Iris pigment epithelial cell (primary cell): ENCODE data around the gene ARHGEF37.
"Not testable (repeated sequence)": the region's sequence is repeated elsewhere in the genome, so short reads cannot be mapped to it uniquely, and the experiment has no call there.

ENCODE experiments used
- DNase-seq: peaks from one replicate; pipeline ENCODE4 v3.0.0-alpha.2; 2011; ENCODE audit warnings: low read depth

The ARHGEF37 gene

DNA sequence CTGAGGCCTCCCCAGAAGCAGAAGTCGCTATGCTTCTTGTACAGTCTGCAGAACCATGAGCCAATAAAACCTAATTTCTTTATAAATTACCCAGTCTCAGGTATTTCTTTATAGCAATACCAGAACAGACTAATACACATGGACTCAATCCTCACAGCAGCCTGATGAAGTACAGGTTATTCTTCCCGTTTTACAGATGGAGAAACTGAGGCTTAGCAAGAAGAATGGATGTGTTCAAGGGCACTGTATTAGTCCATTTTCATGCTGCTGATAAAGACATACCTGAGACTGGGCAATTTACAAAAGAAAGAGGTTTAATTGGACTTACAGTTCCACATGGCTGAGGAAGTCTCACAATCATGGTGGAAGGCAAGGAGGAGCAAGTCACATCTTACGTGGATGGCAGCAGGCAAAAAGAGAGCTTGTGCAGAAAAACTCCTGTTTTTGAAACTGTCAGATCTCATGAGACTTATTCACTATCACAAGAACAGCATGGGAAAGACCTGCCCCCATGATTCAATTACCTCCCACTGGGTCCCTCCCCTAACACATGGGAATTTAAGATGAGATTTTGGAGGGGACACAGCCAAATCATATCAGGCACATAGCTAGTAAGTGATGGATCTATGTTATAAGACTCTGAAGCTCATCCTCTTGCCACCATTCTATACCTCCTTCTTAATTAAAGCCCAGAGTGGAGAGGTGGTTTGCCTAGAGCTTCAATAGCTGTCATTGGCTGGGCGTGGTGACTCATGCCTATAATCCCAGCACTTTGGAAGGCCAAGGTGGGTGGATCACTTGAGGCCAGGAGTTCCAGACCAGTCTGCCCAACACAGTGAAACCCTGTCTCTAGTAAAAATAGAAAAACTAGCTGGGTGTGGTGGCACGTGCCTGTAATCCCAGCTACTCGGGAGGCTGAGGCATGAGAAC lies 67.4 kb downstream of the ARHGEF37 start:
- DNase-seq: not testable (repeated sequence)

DNA sequence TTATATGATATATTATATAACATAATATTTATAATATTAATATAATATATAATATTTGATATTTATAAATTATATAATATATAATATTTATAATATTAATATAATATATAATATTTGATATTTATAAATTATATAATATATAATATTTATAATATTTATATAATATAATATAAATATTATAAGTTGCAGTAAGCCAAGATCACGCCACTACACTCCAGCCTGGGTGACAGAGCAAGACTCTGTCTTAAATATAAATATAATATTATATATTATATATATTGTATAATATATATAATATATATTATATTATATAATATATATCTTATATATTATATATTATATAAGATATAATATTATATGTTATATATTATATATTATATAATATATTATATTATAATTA lies 68.4 kb downstream of the ARHGEF37 start:
- DNase-seq: not testable (repeated sequence)

- no peak for DNase-seq
These were observed 70.4 kb downstream of the ARHGEF37 start for GRCh38 chr5:149651686-149652085.

DNA sequence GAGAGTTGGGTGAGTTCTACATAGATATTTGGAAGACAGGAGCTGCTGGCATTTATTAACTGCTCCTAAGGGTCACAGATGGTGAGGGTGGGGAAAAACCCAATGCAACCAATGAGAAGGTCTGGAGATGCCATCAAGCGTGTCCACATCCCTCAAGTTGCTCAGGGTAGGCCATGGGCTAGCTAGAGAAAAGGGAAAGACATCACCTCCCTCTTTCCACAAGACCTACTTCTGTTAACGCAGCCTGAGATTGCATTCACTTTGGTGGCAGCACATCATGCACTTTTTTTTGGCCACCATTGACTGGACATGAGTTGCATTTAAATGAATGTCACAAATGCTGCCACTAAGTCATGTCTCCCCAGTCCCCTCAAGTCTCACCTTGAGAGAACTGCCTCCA lies 71.4 kb downstream of the ARHGEF37 start:
- no peak for DNase-seq

- no peak for DNase-seq
These were observed 72.9 kb downstream of the ARHGEF37 start for GRCh38 chr5:149654231-149654630.

DNA sequence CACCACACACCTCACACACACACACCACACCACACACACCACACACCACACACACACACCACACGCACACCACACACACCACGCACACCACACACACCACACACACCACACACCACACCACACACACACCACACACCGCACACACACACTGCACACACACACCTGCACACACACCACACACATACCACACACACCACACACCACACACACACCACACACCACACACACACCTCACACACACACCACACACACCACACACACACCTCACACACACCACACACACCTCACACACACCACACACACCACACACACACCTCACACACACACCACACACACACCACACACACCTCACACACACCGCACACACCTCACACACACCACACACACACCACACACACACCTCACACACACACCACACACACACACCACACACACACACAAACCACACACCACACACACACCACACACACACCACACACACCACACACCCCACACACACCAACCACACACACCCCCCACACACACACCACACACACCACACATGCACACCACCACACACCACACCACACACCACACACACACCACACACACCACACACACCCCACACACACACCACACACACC lies 73.7 kb downstream of the ARHGEF37 start:
- no peak for DNase-seq

GRCh38 chr5:149656576-149657182 lies 75.4 kb downstream of the ARHGEF37 start:
- no peak for DNase-seq

DNA sequence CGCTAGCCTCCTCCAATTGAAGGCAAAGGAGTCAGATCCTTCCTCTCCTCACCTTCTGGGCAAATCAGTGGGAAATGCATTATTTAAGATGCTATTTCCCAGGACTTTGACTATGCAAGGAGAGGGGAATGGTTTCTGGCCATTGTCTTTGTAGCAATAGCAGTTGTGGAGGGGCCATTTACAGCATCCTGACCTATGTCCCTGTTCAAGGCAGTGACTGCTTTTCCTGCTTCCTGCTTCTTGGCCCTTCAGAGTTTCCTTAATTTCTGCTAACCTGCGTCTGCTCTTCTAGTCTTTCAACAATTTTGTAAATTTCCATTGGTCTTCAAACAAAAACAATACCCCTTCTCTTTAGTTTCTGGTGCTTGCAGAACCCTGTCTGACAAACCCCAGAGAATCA lies 76.0 kb downstream of the ARHGEF37 start:
- no peak for DNase-seq

GRCh38 chr5:149658299-149658698 lies 77.0 kb downstream of the ARHGEF37 start:
- no peak for DNase-seq

GRCh38 chr5:149664083-149664482 lies 82.8 kb downstream of the ARHGEF37 start:
- DNase-seq: no peak

- no peak for DNase-seq
These were observed 83.5 kb downstream of the ARHGEF37 start for GRCh38 chr5:149664666-149665415.

GRCh38 chr5:149665416-149666175 lies 84.3 kb downstream of the ARHGEF37 start:
- no peak for DNase-seq

GRCh38 chr5:149666212-149666852 lies 85.0 kb downstream of the ARHGEF37 start:
- peak; percentile 68 for DNase-seq

- peak; percentile 9 for DNase-seq
These were observed 86.0 kb downstream of the ARHGEF37 start for GRCh38 chr5:149667084-149667828.

DNA sequence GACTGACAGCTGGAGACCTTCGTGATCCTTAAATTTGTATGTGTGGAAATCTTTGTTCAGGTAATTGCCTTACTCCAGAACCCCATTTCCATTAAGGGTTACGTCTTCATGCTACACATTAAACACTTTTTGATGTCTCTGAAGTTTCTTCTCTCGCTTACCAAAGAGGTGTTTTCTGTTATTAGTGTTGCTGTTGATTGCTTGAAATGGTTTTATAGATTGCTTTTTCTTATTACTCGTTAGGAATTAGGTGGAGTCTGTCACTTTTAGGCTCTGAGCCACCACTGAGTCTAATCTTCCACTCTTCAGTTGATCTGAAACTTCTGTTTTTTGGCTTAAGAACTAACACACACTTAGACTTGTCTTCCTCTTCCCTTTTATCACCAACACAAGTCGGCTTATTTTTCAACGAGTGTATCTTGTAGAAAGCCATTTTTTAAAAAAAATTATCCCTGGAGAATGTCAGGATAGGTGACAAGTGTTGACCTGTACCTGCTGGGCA lies 86.6 kb downstream of the ARHGEF37 start:
- no peak for DNase-seq

- not testable (repeated sequence) for DNase-seq
These were observed 88.0 kb downstream of the ARHGEF37 start for GRCh38 chr5:149669273-149669672.

- no peak for DNase-seq
These were observed 90.2 kb downstream of the ARHGEF37 start for GRCh38 chr5:149671544-149671943.

GRCh38 chr5:149672701-149673476 lies 91.6 kb downstream of the ARHGEF37 start:
- DNase-seq: no peak

- no peak for DNase-seq
These were observed 93.4 kb downstream of the ARHGEF37 start for GRCh38 chr5:149674686-149675085.
